Panc1 (cell line): Measurements from ENCODE around the gene VRK3. TPM values are rescaled to one million over a fixed set of nuclear protein-coding genes. Genes with fewer than 3 reads are reported as not detected.

Source experiments
- ATAC-seq: fragments of 200-7000 bp; cut with Tn5 transposase; 2 replicates; pipeline ENCODE4 v1.9.1; 2020; ENCODE audit warnings: mild to moderate bottlenecking, moderate library complexity
- BruUV-seq: library from RNA; stranded (reverse); fragments of 400-500 nt; replicated peaks from 2 replicates; lab custom pipeline; 2021; lab: Mats Ljungman, UMichigan
- CTCF ChIA-PET: fragments of 300-600 bp; sonication (Branson Sonifier 250); formaldehyde crosslinking; loops from one replicate; lab custom pipeline; 2022; ENCODE audit warnings: antibody characterized with exemption; lab: Charles Lee
- POLR2A ChIA-PET: fragments of 300-600 bp; sonication (Branson Sonifier 250); formaldehyde crosslinking; loops from one replicate; lab custom pipeline; 2022; ENCODE audit warnings: antibody characterized with exemption; lab: Charles Lee
- DNase-seq: peaks from one replicate; pipeline ENCODE4 v3.0.0-alpha.2; 2010; ENCODE audit warnings: low read depth, low spot score
- H3K27ac ChIP-seq: 2 replicates; pipeline ENCODE4 v1.5.1; 2011; ENCODE audit warnings: mild to moderate bottlenecking, low read length, inconsistent platforms
- H3K27me3 ChIP-seq: fragments of 200-500 bp; sonication (Bioruptor generic); 2 replicates; pipeline ENCODE4 v1.6.0; 2014; ENCODE audit warnings: low read length, inconsistent platforms; ENCODE audit not compliant: control insufficient read depth, insufficient read depth
- H3K36me3 ChIP-seq: fragments of 200-500 bp; sonication (Bioruptor generic); 2 replicates; pipeline ENCODE4 v1.5.1; 2014; ENCODE audit warnings: inconsistent platforms, mild to moderate bottlenecking, low read length, moderate library complexity; ENCODE audit not compliant: control insufficient read depth, insufficient read depth
- H3K4me1 ChIP-seq: 2 replicates; pipeline ENCODE4 v1.5.1; 2011; ENCODE audit warnings: inconsistent platforms, mild to moderate bottlenecking, low read length, moderate library complexity; ENCODE audit not compliant: control insufficient read depth, insufficient read depth
- H3K4me3 ChIP-seq, 2 experiments: 2 replicates each; pipeline ENCODE4 v1.5.1; 2011 to 2012; ENCODE audit warnings: low read depth in 2 of 2, low read length in 2 of 2, mild to moderate bottlenecking in 2 of 2, inconsistent platforms in 1 of 2, moderate library complexity in 1 of 2
- H3K9me3 ChIP-seq: fragments of 200-500 bp; sonication (Bioruptor generic); 2 replicates; pipeline ENCODE4 v1.5.1; 2014; ENCODE audit warnings: low read depth, mild to moderate bottlenecking, inconsistent platforms, low read length, moderate library complexity; ENCODE audit not compliant: control insufficient read depth, insufficient read depth
- CTCF ChIP-seq: fragments of 450-650 bp; IDR thresholded peaks from 2 replicates; pipeline ENCODE4 v1.5.1; 2017; ENCODE audit warnings: mild to moderate bottlenecking
- POLR2AphosphoS5 ChIP-seq: IDR thresholded peaks from 2 replicates; pipeline ENCODE4 v1.6.1; 2012; ENCODE audit warnings: mild to moderate bottlenecking, low read depth, low read length, moderate library complexity
- SIN3A ChIP-seq: IDR thresholded peaks from 2 replicates; pipeline ENCODE4 v1.6.1; 2012; ENCODE audit warnings: low read depth, mild to moderate bottlenecking, low read length, moderate library complexity, borderline replicate concordance; ENCODE audit not compliant: insufficient read depth
- TCF7L2 ChIP-seq: IDR thresholded peaks from 2 replicates; pipeline ENCODE4 v1.6.1; 2011; ENCODE audit warnings: mild to moderate bottlenecking, low read depth, low read length, inconsistent platforms
- in situ Hi-C: cut with HindIII; loops from 2 replicates; pipeline ENCODE4 v1.10.0; 2016; ENCODE audit warnings: low sequenced_read_pairs, low pct_unique_long_range_greater_than_20kb
- intact Hi-C: fragments of 100-400 bp; cut with micrococcal nuclease; formaldehyde crosslinking; loops from one replicate; pipeline ENCODE4 v1.10.0; 2022; ENCODE audit not compliant: unreplicated experiment
- total RNA-seq: library from RNA; stranded (reverse); gene quantifications from one replicate; pipeline ENCODE4 v1.2.1, GENCODE V29; 2021; ENCODE audit not compliant: unreplicated experiment
- TF ChIP-seq, protein P1 (sequence below), 2 experiments: IDR thresholded peaks; 2 replicates each; pipeline ENCODE4 v1.6.1; 2011 to 2012; ENCODE audit warnings: low read depth in 2 of 2, control low read depth in 1 of 2, low read length in 1 of 2, mild to moderate bottlenecking in 1 of 2, moderate library complexity in 1 of 2; ENCODE audit not compliant: insufficient read depth in 1 of 2

The VRK3 gene
- total RNA-seq, 1 experiment from 2014 or later: 32.6 TPM

DNA sequence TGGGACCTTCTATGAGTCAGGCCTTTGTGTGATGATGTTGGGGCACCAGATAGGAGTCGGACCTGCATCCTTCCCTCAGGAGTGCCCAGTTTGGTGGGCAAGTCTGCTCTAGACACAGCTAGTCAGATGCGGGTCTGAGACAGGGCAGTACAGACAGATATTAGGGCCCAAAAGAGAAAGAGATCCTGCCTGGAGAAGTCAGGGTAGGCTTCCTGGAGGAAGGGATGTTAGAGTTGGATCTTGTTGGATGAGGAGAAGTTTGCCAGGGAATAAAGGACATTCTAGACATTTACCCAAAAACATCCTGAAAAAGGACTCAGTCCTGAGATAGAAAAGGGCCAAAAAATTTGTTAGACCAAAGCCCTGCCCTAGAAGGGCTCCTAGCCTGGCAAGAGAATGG lies 17.2 kb downstream of the VRK3 start:
- Histone ChIP-seq H3K27me3 (no peaks in the 10 kb centered on the region), H3K27ac (no peak overlapping the region), H3K36me3 (no peaks in the 10 kb centered on the region; the same call in 1 of the 2 replicates), H3K4me1 (no peaks in the 10 kb centered on the region), H3K9me3 (no peaks in the 10 kb centered on the region), H3K4me3 (no peak overlapping the region)
- DNase-seq: no peak
- TF ChIP-seq POLR2AphosphoS5: no peak
- TF ChIP-seq CTCF: no peak
- intact Hi-C loops: no loop called here
- no TSS peak for BruUV-seq
- ChIA-PET POLR2A (no interaction called here), CTCF (no interaction called here)
- in situ Hi-C loops: no loop called here
- ATAC-seq: no peak

DNA sequence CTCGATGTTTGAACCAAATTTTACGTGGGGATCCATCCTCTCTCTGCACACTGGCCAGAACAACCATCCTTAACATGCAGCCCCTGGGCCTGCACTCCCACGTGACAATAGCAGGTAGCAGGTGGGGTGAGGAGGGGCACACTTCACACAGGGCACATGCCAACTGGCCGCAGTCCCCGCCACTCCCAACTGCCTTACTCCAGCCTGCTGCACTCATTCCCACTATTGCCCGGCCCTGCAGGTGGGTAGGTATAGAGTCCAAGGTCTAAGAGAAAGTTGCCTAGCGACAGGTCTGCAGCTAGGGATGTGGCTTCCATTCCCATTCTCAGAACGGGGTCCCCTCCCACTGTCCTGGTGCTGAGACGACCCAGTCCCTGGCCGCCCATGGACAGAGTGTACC lies 18.0 kb downstream of the VRK3 start:
- Histone ChIP-seq H3K4me1 (no peaks in the 10 kb centered on the region), H3K27ac (no peak overlapping the region), H3K9me3 (no peaks in the 10 kb centered on the region), H3K4me3 (no peak overlapping the region), H3K27me3 (no peaks in the 10 kb centered on the region), H3K36me3 (no peaks in the 10 kb centered on the region; the same call in 1 of the 2 replicates)
- TF ChIP-seq, protein P1, sequence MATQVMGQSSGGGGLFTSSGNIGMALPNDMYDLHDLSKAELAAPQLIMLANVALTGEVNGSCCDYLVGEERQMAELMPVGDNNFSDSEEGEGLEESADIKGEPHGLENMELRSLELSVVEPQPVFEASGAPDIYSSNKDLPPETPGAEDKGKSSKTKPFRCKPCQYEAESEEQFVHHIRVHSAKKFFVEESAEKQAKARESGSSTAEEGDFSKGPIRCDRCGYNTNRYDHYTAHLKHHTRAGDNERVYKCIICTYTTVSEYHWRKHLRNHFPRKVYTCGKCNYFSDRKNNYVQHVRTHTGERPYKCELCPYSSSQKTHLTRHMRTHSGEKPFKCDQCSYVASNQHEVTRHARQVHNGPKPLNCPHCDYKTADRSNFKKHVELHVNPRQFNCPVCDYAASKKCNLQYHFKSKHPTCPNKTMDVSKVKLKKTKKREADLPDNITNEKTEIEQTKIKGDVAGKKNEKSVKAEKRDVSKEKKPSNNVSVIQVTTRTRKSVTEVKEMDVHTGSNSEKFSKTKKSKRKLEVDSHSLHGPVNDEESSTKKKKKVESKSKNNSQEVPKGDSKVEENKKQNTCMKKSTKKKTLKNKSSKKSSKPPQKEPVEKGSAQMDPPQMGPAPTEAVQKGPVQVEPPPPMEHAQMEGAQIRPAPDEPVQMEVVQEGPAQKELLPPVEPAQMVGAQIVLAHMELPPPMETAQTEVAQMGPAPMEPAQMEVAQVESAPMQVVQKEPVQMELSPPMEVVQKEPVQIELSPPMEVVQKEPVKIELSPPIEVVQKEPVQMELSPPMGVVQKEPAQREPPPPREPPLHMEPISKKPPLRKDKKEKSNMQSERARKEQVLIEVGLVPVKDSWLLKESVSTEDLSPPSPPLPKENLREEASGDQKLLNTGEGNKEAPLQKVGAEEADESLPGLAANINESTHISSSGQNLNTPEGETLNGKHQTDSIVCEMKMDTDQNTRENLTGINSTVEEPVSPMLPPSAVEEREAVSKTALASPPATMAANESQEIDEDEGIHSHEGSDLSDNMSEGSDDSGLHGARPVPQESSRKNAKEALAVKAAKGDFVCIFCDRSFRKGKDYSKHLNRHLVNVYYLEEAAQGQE (IDR thresholded peaks at IDR 0.05; ENCODE audit: insufficient read depth in 1 of 2, low read depth in 2 of 2, low read length in 1 of 2): no peak
- TF ChIP-seq TCF7L2 (no peak), POLR2AphosphoS5 (no peak), CTCF (no peak), SIN3A (no peak)
- in situ Hi-C loops: no loop called here
- no peak for ATAC-seq
- POLR2A ChIA-PET: no interaction called here
- no TSS peak for BruUV-seq
- DNase-seq: no peak
- CTCF ChIA-PET: no interaction called here
- intact Hi-C loops: no loop called here

DNA sequence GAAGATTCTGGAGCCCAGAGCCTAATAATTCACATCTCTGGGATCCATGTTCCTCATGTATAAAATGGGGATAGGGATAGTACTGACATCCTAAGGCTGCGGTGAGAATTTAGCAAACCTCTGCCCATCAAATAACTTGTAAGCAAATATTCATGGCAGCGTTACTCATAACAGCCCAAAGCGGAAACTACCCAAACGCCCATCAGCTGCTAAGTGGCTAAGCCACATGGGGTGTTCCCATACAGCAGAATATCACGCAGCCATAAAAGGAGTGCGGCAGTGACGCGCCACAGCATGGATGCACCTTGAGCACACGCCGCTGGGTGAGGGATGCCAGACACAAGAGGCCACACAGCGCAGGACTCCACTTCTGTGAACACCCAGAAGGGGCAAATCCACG lies 19.7 kb downstream of the VRK3 start:
- no TSS peak for BruUV-seq
- TF ChIP-seq, protein P1 (IDR thresholded peaks at IDR 0.05; ENCODE audit: insufficient read depth in 1 of 2, low read depth in 2 of 2, low read length in 1 of 2): no peak
- TF ChIP-seq SIN3A (no peak), POLR2AphosphoS5 (no peak)
- H3K27me3 ChIP-seq: no peaks in the 10 kb centered on the region
- H3K27ac ChIP-seq: no peak overlapping the region
- no peaks in the 10 kb centered on the region; the same call in 1 of the 2 replicates for H3K36me3 ChIP-seq
- intact Hi-C loops: no loop called here
- DNase-seq (no peak), ATAC-seq (no peak)
- H3K4me1 ChIP-seq: no peaks in the 10 kb centered on the region
- CTCF ChIA-PET: no interaction called here
- POLR2A ChIA-PET: no interaction called here
- H3K9me3 ChIP-seq: no peaks in the 10 kb centered on the region
- in situ Hi-C loops: no loop called here
- no peak overlapping the region for H3K4me3 ChIP-seq
